ENCODE measurements around the gene GAS5.
"Not testable (repeated sequence)": the region's sequence is repeated elsewhere in the genome, so short reads cannot be mapped to it uniquely, and the experiment has no call there.

GAS5 gene

GRCh38 chr1:173868266-173869020 lies 654 bp upstream of the GAS5 start, which contains the start of gene ZBTB37:
ZBTB37 (plus strand) TSS chr1:173868380; CDS start chr1:173870226, 1,846 bp downstream.
- DNase-seq = peak; percentile 91

DNA sequence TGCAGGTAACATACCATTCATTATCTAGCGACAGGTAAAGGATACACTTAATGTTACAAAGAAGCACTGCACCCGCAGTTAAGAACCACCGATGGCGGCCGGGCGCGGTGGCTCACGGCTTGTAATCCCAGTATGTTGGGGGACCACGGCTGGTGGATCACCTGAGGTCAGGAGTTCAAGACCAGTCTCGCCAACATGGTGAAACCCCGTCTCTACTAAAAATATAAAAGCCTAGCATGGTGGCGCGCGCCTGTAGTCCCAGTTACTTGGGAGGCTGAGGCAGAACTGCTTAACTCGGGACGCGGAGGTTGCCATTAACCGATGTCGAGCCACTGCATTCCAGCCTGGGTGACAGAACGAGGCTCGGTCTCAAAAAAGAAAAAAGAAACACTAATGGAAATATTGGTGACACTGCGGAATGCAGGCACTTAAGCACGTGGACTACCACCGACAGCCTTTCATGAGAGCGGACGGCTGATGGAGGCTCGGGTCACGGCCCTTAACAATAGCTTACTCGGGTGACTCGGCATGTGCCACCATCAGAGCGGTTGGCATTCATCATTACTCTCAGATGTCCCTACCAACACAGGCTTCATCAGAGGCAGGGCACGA lies 542 bp downstream of the GAS5 start:
- no peak for DNase-seq

- no peak for DNase-seq
Observed at GRCh38 chr1:173866413-173867115, 1.2 kb downstream of the GAS5 start.

GRCh38 chr1:173865468-173866164 lies 2.2 kb downstream of the GAS5 start:
- no peak for DNase-seq

DNA sequence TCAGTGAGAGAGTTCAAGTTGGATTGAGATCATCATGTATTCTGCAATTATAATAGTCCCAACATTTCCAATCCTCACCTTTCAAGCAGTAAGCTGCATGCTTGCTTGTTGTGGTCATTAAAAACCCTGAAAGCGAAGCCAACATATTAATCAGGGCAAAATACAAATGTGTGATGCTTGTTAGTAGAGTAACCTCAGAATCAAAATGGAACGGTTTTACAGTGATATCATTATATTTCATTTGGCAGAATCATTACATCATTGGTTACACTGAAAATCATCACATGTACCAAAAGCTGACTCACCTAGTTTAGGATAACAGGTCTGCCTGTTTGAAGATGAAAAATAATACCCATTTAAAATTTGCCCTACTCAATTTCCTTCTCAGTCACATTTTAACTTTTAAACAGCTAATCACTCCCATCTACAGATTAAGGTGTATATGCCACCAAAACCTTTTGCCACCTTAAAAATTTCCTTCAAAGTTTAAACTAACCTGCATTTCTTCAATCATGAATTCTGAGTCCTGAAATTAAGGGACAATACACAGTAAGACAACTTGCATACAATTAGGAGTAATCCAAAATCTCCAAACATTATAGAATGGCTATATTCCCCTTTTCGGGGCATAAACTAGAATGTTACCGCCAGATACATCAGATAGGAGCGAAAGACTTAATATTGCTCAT lies 3.5 kb downstream of the GAS5 start:
- DNase-seq = no peak

- DNase-seq = no peak
Observed at GRCh38 chr1:173863224-173864161, 4.3 kb downstream of the GAS5 start.

DNA sequence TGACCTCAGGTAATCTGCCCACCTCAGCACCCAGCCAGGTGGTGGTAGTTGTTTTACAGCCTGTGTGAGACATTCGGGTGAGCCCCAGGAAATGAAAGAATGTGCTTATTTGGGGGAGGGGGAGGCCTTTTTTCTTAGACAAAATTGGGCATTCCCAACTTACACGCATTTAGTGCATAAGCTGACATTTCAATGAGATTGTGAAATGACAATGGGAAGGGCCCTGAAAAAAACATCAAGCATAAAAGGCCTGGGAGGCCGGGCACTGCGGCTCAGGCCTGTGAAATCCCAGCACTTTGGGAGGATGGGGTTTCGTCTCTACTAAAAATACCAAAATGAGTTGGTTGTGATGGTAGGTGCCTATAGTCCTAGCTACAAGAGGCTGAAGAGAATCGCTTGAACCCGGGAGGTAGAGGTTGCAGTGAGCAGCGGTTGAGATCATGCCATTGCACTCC lies 5.0 kb downstream of the GAS5 start:
- DNase-seq = no peak

DNA sequence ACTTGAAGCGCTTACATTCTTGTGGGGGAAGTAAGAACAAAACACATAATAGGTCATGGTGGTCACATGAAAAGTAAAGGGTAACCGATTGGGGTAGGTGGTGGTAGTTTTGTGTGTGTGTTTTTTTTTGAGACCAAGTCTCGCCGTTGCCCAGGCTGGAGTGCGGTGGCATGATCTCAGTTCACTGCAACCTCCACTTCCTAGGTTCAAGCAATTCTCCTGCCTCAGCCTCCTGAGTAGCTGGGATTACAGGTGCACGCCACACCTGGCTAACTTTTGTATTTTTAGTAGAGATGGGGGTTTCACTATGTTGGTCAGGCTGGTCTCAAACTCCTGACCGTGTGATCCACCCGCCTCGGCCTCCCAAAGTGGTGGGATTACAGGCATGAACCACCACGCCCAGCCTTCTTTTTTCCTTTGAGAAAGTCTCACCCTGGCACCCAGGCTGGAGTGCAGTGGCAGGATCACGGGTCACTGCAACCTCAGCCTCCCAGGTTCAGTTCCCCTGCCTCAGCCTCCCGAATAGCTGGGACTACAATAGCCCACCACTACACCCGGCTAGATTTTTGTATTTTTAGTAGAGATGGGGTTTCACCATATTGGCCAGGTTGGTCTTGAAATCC lies 5.5 kb downstream of the GAS5 start:
- DNase-seq = not testable (repeated sequence)

GRCh38 chr1:173861731-173862145 lies 6.1 kb downstream of the GAS5 start:
- no peak for DNase-seq

- no peak for DNase-seq
Observed at GRCh38 chr1:173860065-173860464, 7.7 kb downstream of the GAS5 start.

GRCh38 chr1:173859547-173859946 lies 8.2 kb downstream of the GAS5 start:
- DNase-seq = not testable (repeated sequence)

DNA sequence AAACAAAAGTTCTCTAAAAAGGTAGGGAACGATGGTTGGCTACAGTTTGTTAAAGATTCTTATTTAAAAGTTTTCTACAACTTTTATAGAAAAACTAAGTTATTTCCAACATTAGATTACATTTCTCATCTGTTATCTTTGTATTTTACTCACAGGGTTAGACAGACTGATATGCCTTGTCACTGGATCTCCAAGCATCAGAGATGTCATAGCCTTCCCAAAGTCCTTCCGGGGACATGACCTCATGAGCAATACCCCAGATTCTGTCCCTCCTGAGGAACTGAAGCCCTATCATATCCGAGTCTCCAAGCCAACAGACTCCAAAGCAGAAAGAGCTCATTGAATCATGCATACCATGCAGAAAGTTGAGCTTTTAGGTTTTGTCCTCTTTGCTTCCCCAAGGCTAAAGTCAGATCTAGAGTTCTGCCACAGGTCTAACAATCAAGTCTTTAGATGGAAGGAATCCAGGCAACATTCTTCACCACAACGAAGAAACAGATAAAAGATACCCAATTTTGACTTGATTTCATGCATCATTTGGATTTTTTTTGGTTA lies 10.3 kb downstream of the GAS5 start:
- no peak for DNase-seq

- no peak for DNase-seq
Observed at GRCh38 chr1:173856903-173857302, 10.9 kb downstream of the GAS5 start.

DNA sequence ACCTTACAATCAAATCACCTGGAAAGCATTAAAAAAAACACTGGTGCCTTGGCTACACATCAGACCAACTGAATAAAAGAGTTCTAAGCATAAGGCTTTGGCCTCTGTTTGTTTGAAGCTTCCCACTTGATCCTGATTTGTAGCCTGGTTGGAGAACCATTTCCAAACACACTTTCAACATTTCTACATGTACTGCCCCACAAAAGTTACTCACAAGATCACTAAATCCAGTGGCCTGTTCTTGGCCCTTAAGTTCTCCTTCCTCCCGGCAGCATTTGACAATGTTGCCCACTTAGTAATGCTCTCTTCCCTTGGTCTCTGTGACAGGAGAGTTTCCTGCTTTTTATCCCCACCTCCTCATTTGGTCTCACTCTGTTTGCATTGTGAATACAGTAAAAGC lies 11.8 kb downstream of the GAS5 start:
- DNase-seq = no peak

DNA sequence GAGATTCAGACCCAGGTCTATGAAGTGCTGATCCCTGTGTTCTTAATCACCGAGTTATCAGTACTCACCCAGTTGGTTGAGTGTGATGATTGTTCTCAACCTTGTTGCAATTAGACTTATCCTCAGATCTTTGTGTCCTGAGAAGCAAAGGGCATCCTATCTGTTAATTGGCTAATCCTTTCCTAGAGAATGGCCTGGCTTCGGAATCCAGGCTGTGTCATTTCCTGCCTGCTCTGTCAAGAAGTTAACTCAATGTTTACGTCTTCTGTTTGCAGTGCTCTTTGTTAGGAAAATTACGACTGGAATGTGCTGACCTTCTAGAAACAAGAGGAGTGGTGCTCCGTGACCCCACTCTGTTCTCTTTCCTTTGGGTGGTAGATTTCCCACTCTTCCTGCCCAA lies 14.7 kb downstream of the GAS5 start:
- DNase-seq = no peak

DNA sequence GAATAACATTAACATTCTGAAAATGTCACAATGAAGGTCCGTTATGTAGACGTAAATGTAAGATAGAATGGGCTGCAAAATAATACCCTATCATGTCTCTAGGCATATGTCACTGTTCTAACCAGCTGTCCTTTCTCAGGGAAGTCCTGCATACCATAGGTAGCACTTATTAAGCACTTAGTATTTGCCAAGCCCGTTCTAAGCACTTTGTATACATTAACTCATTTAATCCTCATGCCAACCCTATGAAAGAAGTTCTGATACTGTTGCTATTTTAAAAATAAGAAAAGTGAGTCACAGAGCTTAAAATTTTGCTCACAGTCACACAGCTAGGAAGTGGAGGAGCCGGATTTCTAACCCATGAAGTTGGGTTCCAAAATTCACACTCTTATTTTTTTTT lies 15.7 kb downstream of the GAS5 start:
- no peak for DNase-seq

DNA sequence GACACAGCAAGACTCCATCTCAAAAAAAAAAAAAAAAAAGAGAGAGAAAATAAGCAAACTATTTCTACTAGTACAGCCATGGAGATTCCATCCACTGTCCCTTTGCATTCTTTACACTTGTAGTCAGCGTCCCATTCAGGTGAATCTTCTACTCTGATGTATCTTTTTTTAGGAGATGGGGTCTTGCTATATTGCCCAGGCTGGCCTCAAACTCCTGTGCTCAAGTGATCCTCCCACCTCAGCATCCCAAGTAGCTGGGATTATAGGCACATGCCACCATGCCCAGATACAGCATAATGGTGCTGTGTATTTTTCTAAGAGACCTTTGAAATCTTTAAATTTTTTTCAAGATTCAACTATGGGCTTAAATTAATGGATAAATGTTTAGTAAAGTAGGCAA lies 35.0 kb downstream of the GAS5 start:
- no peak for DNase-seq

GRCh38 chr1:173827611-173828010 lies 40.2 kb downstream of the GAS5 start:
- DNase-seq = no peak

GRCh38 chr1:173824315-173825081 lies 43.3 kb downstream of the GAS5 start, which contains the start of the genes CENPL and DARS2:
CENPL (minus strand) TSS chr1:173824883; CDS start chr1:173811299, 13,584 bp downstream.
DARS2 (plus strand) TSS chr1:173824673; CDS start chr1:173825230, 557 bp downstream.
- DNase-seq = peak; percentile 100
